Measurements from ENCODE around the gene LRIG2.
A peak's percentile ranks its signal among the peaks of the same experiment; 100 is the strongest.
"Not testable (repeated sequence)": the region's sequence is repeated elsewhere in the genome, so short reads cannot be mapped to it uniquely, and the experiment has no call there.

Gene LRIG2

DNA sequence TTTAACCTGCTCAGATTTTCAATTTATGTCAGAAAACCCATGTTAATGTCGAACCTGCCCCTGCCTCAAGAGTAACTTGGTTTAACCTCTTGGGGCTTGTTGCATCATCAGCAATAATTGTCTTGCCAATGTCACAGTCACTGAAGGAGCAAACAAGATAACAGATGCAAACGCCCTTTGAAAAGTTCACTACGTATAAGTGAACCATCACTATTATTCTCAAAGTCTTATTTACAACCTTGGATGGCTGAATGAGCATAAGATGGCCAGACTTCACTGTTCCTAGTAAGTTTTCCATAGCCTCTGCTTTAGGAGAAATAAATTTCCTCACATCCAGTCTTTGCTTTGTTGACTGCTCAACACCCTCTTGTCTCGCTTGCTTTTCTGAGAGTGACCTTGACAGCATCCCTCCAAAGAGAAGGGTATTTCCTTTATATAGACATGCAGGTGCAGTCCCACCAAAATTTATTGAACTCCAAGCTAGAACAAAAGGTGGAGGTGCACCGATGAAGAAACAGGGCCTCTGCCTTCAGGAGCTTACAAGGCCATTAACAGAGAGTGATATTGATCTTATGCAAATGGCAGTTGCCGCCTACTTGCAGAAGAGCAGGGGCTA is 749 bp upstream of the LRIG2 start:
- DNase-seq: no peak

DNA sequence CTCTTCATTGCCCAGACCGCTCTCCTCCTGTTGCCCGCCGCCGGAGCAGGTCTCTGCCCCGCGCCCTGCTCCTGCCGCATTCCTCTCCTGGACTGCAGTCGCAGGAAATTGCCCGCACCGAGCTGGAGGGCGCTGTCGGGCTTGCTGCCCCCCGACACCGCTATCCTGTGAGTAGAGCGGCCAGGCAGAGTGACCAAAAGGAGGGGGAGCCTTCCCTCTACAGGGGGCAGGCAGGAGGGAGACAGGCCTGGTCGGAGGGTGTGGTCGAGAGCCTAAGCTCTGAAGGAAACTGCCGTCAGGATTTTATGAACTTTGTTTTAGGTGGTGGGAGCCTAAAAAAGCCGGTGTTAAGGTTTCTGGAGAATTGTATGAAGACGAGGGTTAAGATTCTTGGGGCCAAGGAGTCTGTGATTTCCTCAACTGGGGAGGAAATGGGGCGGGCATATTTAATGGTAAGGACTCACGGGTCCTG is 517 bp downstream of the LRIG2 start:
- DNase-seq: peak; percentile 37

DNA sequence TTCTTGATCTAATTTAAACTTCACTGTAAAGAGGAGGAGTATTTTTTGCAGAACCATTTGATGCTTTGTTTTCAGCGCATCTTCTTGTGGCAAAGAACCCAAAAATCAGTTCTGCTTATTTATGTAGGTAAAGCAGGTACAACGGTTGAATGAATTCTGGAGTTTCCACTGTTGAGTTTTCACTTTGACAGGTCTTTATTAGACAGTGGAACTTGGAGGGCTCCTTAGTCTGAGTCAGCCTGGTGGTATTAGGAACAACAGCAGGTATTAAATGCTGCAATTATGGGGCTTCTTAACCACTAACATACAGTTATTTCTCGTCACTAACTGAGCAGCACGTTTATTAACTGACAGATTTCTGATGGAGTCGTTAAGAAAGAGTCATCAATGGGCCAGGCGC is 1.2 kb downstream of the LRIG2 start:
- no peak for DNase-seq

DNA sequence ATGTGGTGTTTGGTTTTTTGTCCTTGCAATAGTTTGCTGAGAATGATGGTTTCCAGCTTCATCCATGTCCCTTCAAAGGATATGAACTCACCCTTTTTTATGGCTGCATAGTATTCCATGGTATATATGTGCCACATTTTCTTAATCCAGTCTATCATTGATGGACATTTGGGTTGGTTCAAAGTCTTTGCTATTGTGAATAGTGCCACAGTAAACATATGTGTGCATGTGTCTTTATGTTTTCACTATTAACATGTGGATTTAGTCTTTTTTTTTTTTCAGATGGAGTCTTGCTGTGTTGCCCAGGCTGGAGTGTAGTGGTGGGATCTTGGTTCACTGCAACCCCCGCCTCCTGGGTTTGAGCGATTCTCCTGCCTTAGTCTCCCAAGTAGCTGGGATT is 5.0 kb downstream of the LRIG2 start:
- not testable (repeated sequence) for DNase-seq

DNA sequence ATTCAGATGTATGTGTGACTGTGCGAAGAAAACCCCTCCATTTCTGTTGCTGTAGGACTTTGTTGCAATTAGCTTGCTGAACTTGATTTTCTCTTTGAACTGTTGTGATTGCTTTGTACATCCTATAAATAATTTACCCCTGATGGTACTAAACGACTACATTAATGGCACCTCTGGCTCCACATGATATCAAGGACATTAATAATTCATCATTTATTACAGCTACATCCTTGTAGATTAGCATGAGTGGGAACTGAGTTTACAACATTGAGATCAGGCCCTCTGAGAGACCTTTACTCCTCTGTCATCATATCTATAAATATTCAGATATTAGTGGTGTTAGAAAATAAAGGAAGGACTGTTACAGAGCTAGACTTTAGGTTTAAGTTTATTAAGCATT is 13.5 kb downstream of the LRIG2 start:
- DNase-seq: no peak

DNA sequence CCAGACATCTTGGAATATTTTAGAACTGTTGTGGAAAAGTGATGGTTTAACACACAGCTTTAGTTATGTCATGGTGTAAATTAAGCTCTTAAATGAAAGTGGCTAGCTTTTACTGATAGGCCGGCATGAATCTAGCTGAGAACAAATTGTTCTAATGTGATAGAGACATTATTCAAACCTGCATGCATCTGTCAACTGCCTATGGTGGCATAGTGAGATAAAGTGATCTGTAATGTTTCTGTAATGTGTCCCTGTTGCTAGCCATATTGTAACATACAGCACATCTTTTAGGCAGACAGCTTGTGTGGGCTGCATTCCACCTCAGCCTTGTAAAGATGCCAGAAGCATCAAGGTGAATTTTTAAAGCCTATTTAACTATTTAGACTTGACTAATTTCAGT is 16.0 kb downstream of the LRIG2 start:
- no peak for DNase-seq

DNA sequence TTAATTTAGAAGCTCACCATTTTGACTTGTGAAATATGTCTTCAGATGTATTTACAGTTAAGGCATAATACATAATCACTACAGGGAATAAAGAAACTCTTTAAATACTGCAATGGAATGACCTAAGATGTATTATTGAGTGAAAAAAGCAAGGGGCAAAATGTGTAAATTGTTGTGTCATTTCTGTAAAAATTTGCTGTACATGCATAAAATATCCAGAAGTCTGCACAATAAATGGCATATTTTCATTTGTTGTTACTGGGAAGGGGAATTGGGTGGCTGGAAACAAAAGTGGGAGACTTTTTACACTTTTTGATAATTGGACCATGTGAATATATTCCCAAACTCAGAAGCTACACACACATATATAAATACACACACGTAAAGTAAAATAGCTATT is 17.1 kb downstream of the LRIG2 start:
- DNase-seq: no peak

DNA sequence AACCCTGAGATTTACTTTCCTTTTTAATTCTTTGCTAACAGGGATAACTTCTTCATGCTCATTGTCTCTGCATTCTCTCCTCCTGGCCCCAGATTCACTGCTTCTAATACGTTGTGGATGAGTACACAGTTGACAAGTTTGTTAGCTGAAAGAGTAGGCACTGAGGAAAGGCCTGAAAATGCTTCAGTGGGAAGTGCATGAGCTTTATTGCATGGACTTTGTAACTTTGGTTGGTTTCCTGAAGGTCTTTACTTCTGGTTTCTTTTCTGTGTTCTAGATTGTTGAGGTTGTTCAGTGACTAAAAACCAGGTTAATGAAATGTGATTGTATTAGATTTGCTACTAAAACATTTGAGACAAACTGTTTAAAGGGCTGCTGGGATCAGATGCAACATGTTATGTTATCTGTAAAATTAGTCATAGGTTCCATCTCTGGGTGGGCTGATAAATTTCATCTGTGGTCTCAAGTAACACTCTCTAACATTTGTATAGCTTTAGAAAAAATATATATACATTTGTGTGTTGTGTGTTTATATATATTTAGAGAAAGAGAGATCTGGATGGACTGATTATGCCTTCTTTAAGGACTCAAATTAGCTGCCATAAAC is 19.1 kb downstream of the LRIG2 start:
- no peak for DNase-seq

DNA sequence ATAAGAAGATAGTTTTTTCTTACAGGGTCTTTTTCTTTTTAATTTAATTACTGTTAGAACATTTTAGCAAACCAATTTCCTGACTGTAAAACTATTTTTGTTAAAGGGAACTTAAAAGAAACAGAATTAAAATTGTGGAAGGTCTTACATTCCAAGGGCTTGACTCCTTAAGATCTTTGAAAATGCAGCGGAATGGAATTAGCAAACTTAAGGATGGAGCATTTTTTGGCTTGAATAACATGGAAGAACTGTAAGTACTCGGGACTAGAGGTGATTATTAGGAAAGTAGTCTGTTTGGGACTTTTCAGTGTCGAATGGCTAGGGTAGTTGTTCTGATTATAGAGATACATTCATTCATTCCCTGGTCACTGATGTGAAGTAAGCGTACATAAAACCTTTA is 21.5 kb downstream of the LRIG2 start:
- no peak for DNase-seq

DNA sequence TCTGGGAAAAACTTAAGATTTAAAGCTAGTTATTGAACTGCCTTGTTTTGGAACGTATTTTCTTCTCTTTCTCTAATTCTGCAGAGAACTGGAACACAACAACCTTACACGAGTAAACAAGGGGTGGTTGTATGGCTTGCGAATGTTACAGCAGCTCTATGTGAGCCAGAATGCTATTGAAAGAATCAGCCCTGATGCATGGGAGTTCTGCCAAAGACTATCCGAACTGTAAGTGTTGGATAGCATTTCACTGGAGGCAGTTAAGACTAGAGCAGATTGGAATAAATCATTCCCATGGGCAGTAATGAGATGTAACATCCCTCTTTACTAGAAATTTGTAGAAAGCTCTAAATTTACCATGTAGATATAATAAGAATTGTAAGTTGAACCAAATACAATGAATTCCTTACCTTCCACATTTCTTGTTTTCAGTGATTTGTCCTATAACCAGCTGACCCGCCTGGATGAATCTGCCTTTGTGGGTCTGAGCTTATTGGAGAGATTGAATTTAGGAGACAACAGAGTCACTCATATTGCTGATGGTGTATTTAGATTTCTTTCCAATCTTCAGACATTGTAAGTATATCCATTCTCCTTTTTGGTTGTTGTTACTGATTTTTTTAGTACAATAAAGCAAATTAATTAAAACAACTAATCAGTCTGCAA is 22.9 kb downstream of the LRIG2 start:
- no peak for DNase-seq

DNA sequence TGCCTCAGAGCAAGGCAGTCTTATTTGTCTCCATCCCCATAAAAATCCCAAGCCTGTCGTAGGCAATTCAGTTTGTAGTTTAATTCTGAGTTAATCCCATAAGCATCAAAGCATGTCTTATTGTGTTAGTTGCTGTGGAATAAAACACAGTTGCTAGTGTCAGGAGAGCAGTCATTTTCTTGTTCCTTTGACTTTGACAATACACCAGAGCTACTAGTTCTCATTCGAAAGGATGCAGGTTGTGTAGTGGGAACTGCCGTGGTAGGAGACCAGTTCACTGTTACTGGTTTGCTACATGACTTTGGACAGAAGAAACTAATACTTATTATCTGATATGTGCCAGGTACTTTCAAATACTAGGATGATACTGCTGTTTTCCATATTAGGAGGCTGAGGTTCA is 23.5 kb downstream of the LRIG2 start:
- DNase-seq: no peak

DNA sequence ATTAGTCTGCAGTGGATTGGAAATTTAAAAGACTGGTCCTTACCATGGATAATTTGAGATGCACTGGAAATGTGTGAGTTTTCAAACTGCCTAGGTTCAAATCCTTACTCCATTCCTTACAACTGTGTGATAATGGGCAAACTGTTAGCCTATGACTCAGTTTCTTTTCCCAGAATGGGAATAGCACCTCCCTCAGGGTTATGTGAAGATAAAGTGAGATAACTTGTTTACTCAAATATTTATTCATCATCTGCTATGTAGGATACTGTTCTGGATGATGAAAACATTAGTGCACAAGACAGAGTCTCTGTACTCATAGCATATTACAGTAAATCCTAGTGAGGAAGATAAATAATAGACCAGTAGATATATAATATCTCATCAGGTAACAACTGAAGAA is 28.6 kb downstream of the LRIG2 start:
- no peak for DNase-seq

DNA sequence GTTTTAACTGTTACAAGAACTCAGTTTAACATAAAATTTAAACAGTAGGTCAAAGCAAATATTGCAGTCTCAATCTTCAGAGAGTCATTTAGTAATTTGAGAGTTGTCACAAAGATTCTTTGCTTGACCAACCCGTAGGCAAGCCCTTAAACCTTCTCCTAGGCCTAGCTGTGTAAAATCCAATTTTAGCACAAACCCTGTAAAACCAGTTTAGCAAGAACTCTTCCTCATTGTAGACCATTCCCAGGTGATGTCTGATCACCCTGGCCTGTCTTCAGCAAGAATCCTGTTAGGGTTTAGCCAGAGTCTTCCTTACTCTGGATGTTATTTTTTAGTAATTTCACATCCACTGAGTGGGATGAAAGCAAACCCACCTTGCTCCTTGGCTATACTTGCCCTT is 30.1 kb downstream of the LRIG2 start:
- DNase-seq: no peak

DNA sequence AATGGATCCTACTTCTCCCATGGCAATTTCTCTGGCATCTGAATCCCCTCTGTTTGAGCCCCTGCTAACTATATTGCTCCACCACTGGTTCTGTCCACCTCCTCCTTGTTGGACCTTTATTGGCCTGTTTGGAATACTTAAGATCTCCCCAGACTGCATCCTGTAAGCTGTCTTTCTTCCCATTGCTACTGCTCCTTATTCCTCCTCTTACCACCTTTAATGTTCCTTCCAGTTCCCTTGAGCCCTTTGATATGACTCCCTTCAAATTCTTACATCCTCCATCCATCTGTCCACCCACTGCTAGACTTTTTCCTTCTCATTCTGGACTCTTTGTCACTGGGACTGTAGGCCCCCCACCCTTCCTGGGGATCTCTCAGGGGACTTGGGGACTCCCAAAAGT is 31.0 kb downstream of the LRIG2 start:
- DNase-seq: no peak

DNA sequence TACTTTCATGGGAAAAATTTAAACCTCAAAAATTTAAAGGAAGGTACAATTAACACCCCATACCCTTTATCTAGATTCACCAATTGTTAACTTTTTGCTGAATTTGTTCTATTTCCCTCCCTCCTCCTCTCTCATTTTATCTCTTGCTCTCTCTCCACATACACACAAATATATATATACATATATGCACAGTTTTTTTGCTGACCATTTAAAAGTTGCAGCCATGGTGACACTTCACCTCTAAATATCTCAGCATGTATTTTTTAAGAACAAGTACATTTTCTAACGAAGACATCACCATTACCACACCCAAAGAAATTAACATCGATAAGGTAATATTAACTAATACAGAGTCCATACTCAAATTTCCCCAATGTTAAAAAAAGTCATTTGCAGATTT is 33.9 kb downstream of the LRIG2 start:
- no peak for DNase-seq

DNA sequence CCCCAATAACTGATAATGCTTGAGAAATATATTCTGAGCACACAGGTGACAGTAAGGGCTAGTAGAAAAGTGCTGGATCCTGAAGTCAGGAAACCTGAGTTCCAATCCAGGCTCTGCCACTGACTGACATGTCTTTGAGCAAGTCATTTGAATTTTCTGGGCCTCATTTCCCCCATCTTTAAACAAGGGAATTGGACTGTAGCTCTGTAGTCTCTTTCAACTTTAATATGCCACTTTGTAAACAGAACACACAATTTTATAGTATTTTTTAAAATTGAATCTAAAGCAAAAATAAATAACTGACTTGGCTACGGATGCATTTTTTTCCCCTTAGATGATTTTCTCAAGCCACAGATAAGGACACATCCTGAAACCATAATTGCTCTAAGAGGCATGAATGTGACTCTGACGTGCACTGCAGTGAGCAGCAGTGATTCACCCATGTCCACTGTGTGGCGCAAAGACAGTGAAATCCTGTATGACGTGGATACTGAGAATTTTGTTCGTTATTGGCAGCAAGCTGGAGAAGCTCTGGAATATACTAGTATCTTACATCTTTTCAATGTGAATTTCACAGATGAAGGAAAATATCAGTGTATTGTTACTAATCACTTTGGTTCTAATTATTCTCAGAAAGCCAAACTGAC is 37.0 kb downstream of the LRIG2 start:
- no peak for DNase-seq

DNA sequence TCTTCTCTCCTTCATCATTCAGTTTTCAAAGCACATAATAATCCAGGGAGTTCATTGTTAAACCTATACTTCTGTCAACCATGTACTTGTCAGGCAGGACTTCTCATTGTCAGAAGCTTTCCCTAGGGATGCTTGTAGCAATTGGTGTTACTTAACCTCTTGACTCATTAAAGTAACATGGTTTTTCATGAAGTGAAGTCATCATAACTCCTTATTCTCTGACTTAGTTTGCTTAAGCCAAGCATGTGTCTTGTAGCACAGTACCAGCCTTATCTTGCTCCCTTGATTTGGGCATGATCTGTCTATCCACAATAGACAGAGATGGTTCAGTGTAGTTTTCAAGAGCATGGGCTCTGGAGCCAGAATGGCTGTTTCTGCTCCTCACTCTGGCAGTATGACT is 45.3 kb downstream of the LRIG2 start:
- no peak for DNase-seq

DNA sequence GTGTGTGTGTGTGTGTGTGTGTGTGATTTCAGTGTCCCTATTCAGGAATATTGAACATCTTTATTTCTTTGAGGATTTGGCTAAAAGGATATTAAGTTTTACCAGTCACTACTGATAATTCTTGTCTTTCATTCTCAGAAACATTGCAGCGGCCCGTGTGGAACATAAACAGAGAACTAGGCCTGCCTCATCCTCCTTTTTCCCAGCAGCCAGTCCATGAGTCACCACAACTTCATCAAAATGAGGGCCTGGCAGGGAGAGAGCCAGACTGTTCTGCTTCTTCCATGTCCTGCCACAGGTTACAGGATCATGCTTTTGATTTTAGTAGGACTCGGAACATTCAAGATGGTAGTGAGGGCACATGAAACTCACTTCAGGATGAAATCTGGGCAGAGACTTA is 50.7 kb downstream of the LRIG2 start:
- DNase-seq: no peak

DNA sequence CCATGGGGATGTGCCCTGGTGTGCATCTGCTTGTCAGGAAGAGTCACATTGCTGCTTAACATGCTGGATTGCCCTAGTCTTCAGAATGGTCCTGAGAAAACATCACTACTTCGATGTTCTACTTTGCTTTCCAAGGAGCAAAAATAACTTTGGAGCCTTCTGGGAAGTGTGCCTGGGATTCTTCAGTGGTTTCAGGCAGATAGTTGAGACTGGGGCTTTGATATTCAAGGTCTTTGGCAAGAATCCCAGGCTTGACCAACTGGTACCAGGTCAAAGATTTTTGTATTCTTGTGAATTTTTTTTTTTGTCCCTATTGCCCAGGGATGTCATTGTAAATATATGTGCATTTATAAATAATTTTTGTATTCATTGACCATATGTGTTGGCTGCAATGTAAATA is 51.4 kb downstream of the LRIG2 start:
- DNase-seq: no peak

DNA sequence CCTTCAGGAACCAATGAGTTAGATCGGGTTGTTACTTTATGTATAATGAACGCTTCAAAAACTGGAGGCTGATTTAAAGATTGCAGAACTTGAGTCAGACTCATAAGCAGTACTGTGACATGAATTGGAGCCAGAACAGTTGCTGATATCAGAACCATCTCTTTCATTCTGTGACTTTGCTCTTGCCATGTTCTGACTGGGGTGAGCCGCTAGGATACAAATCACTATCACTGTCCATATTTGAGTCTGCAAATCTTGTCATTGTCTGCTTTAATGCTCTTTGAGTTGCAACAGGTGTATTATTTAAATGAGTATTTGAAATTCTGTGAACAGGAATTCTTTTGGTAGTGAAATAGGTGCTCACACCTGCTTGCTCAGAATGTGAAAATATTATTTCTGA is 52.5 kb downstream of the LRIG2 start:
- DNase-seq: no peak

DNA sequence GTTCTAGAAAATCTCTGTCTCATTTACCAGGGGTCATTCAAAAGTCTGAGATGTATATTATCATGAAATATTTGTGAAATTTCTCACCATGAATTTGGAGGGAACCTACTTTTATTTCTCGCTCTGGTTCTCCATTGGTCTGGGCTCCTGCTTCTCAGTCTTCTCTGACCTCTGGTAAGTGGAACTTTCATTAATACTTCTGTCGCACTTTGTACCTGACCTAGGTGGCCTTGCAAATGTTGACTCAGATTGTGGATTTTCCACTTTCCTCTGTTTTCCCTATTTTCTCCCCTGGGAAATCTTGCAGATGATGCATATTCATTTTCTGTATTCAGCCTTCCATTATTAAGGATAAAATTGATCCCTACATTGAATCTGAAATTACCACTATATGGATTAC is 53.2 kb downstream of the LRIG2 start:
- DNase-seq: no peak

DNA sequence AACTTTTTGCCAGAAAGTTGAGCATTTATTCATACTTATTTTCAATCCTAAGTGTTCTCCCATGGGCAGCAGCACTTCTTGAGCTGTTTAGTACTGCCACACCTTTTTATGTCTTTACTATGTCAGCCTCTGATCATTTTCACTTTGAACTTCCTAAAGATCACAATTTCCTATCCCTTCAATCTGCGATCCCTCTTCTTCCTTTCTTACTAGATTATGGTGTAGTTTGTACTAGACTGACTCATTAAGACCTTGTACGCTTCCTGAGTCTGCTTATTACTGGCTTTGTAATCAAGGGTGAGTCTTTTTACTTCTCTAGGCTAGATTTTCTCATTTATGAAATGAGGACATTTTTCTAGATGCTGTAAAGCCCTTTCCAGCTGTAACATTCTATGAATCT is 55.1 kb downstream of the LRIG2 start:
- DNase-seq: no peak

DNA sequence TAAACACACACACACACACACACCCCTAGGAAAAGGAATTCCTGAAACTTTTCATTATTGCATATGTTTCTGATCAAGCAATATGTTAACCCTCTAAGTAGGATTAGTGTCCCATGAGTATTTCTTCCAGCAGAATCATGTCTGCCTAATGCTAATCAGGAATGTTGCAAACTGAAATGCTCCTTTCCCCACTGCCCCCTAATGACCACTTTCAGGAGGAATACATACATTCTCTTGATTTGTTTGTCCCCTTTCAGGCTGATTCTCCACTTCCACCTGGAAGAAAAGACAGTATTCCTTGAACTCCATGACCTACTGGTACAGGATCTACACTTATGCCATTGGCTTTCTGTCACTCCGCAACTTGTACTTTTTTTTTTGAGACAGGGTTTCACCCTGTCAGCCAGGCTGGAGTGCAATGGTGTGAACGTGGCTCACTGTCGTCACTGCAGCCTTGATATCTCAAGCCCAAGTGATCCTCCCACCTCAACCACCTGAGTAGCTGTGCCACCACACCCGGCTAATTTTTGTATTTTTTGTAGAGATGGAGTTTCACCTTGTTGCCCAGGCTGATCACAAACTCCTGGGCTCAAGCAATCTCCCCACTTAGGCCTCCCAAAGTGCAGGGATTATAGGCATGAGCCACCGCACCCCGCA is 56.7 kb downstream of the LRIG2 start:
- no peak for DNase-seq

DNA sequence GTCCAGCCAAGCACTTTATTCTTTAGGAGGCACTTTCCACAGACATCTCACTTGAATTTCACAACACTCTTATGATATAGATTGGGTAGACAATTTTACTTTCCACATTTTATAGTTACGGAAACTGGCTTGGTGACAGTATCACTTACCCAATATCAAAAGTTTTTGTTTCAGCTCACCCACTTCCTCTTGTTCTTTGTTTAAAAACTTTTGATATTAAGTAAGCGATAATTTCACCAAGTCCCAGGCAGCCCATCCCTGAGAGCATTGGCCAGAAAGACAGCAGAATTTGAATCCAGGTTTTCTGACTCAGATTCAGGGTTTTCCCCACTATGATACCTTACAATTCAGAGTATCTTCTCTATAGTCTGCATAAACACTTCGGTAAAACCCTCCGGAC is 60.0 kb downstream of the LRIG2 start:
- peak; percentile 93 to 97 for DNase-seq

Data from inflammatory macrophage treated with lipopolysaccharide for 1 hour (primary cell).